Measurements from ENCODE around the gene LRRC28.
"Not testable (repeated sequence)": the region's sequence is repeated elsewhere in the genome, so short reads cannot be mapped to it uniquely, and the experiment has no call there.

Gene LRRC28

GRCh38 chr15:99396375-99396774, 145.1 kb downstream of the LRRC28 start:
- no peak overlapping the region for H3K4me3 ChIP-seq (ENCODE audit: low read depth, low read length)
- no peak for TF ChIP-seq CTCF (IDR thresholded peaks at IDR 0.05; ENCODE audit: low read depth, low read length, missing control alignments)
- DNase-seq (ENCODE audit: low read depth): no peak

- TF ChIP-seq CTCF (IDR thresholded peaks at IDR 0.05; ENCODE audit: low read depth, low read length, missing control alignments): no peak
- H3K4me3 ChIP-seq (ENCODE audit: low read depth, low read length): no peak overlapping the region
- no peak for DNase-seq (ENCODE audit: low read depth)
Observed at GRCh38 chr15:99399061-99399460, 147.8 kb downstream of the LRRC28 start.

GRCh38 chr15:99399618-99400017, 148.3 kb downstream of the LRRC28 start:
- H3K4me3 ChIP-seq (ENCODE audit: low read depth, low read length): no peak overlapping the region
- DNase-seq (ENCODE audit: low read depth): no peak
- TF ChIP-seq CTCF (IDR thresholded peaks at IDR 0.05; ENCODE audit: low read depth, low read length, missing control alignments): no peak

GRCh38 chr15:99401216-99401615, 149.9 kb downstream of the LRRC28 start:
- not testable (repeated sequence) for DNase-seq (ENCODE audit: low read depth); H3K4me3 ChIP-seq (ENCODE audit: low read depth, low read length)

GRCh38 chr15:99402014-99402729, 150.9 kb downstream of the LRRC28 start:
- DNase-seq (ENCODE audit: low read depth): no peak
- no peak for TF ChIP-seq CTCF (IDR thresholded peaks at IDR 0.05; ENCODE audit: low read depth, low read length, missing control alignments)
- no peak overlapping the region for H3K4me3 ChIP-seq (ENCODE audit: low read depth, low read length)

GRCh38 chr15:99403597-99403996, 152.3 kb downstream of the LRRC28 start:
- H3K4me3 ChIP-seq (ENCODE audit: low read depth, low read length): no peak overlapping the region
- DNase-seq (ENCODE audit: low read depth): no peak
- no peak for TF ChIP-seq CTCF (IDR thresholded peaks at IDR 0.05; ENCODE audit: low read depth, low read length, missing control alignments)

- no peak for DNase-seq (ENCODE audit: low read depth)
- no peak for TF ChIP-seq CTCF (IDR thresholded peaks at IDR 0.05; ENCODE audit: low read depth, low read length, missing control alignments)
- no peak overlapping the region for H3K4me3 ChIP-seq (ENCODE audit: low read depth, low read length)
Observed at GRCh38 chr15:99404454-99404853, 153.2 kb downstream of the LRRC28 start.
